PC-3 (cell line): ENCODE data around the gene PSMG3. TPM values are rescaled to one million over a fixed set of nuclear protein-coding genes. Genes with fewer than 3 reads are reported as not detected.

ENCODE experiments used
- ATAC-seq: fragments of 200-7000 bp; cut with Tn5 transposase; 2 replicates; pipeline ENCODE4 v1.9.1; 2020; ENCODE audit warnings: mild to moderate bottlenecking, moderate library complexity
- BruUV-seq: library from RNA; stranded (reverse); fragments of 400-500 nt; replicated peaks from 2 replicates; lab custom pipeline; 2021; lab: Mats Ljungman, UMichigan
- CTCF ChIA-PET: fragments of 300-600 bp; sonication (Branson Sonifier 250); formaldehyde crosslinking; loops from one replicate; lab custom pipeline; 2022; ENCODE audit warnings: antibody characterized with exemption; lab: Charles Lee
- POLR2A ChIA-PET: fragments of 300-600 bp; sonication (Branson Sonifier 250); formaldehyde crosslinking; loops from one replicate; lab custom pipeline; 2022; ENCODE audit warnings: antibody characterized with exemption; ENCODE audit not compliant: unreplicated experiment; lab: Charles Lee
- DNase-seq: peaks from one replicate; pipeline ENCODE4 v3.0.0-alpha.2; 2015
- H2AFZ ChIP-seq: fragments of 300-600 bp; sonication (generic); 2 replicates; pipeline ENCODE4 v1.6.0; 2016; ENCODE audit warnings: antibody characterized with exemption, low read length
- H3F3A ChIP-seq: fragments of 300-600 bp; sonication (generic); one replicate; pipeline ENCODE4 v1.6.0; 2017; ENCODE audit warnings: antibody characterized with exemption, low read length, control low read depth, mild to moderate bottlenecking; ENCODE audit not compliant: unreplicated experiment
- H3K27ac ChIP-seq: fragments of 300-600 bp; sonication (generic); 2 replicates; pipeline ENCODE4 v1.5.1; 2016; ENCODE audit warnings: mild to moderate bottlenecking, low read length
- H3K27me3 ChIP-seq: fragments of 300-600 bp; sonication (generic); 2 replicates; pipeline ENCODE4 v1.6.1; 2016; ENCODE audit warnings: low read length, mixed read lengths
- H3K36me3 ChIP-seq: fragments of 300-600 bp; sonication (generic); 2 replicates; pipeline ENCODE4 v1.6.1; 2016; ENCODE audit warnings: low read depth, mixed run types, low read length, mixed read lengths
- H3K4me1 ChIP-seq: fragments of 300-600 bp; sonication (generic); 2 replicates; pipeline ENCODE4 v1.5.1; 2016; ENCODE audit warnings: low read length; ENCODE audit not compliant: insufficient read depth
- H3K4me2 ChIP-seq: fragments of 300-600 bp; sonication (generic); 2 replicates; pipeline ENCODE4 v1.6.0; 2016; ENCODE audit warnings: low read length
- H3K4me3 ChIP-seq: fragments of 300-600 bp; sonication (generic); 2 replicates; pipeline ENCODE4 v1.5.1; 2016; ENCODE audit warnings: mild to moderate bottlenecking, low read length, mixed read lengths
- H3K79me2 ChIP-seq: fragments of 300-600 bp; sonication (generic); 2 replicates; pipeline ENCODE4 v1.6.1; 2017; ENCODE audit warnings: low read length, mixed read lengths
- H3K9ac ChIP-seq: fragments of 300-600 bp; sonication (generic); 2 replicates; pipeline ENCODE4 v1.6.0; 2016; ENCODE audit warnings: mild to moderate bottlenecking, low read length
- H3K9me2 ChIP-seq: fragments of 300-600 bp; sonication (generic); replicated peaks from 2 replicates; pipeline ENCODE4 v1.6.1; 2016; ENCODE audit warnings: mixed run types, low read length, mixed read lengths
- H3K9me3 ChIP-seq: fragments of 300-600 bp; sonication (generic); 2 replicates; pipeline ENCODE4 v1.6.1; 2016; ENCODE audit warnings: low read length, mixed read lengths
- H4K20me1 ChIP-seq: fragments of 300-600 bp; sonication (generic); 2 replicates; pipeline ENCODE4 v1.6.1; 2016; ENCODE audit warnings: low read length, mixed read lengths
- EZH2 ChIP-seq: fragments of 300-600 bp; sonication (generic); IDR thresholded peaks from one replicate; pipeline ENCODE4 v1.6.1; 2017; ENCODE audit warnings: antibody characterized with exemption, mild to moderate bottlenecking, low read length; ENCODE audit not compliant: unreplicated experiment
- EZH2phosphoT487 ChIP-seq: fragments of 300-600 bp; sonication (generic); IDR thresholded peaks from 2 replicates; pipeline ENCODE4 v1.6.1; 2018; ENCODE audit warnings: mild to moderate bottlenecking, antibody characterized with exemption, low read length, borderline replicate concordance
- intact Hi-C: fragments of 100-400 bp; cut with micrococcal nuclease; formaldehyde crosslinking; loops from 2 replicates; pipeline ENCODE4 v1.9.0; 2023
- total RNA-seq: library from RNA; depleted of rRNA; stranded (reverse); fragments of >200 nt; gene quantifications from 2 replicates; pipeline ENCODE4 v1.2.3, GENCODE V29; 2014
- TF ChIP-seq, protein P1 (sequence below): fragments of 300-600 bp; sonication (generic); conservative IDR thresholded peaks from 2 replicates; pipeline ENCODE4 v1.5.1; 2017; ENCODE audit warnings: antibody characterized with exemption, low read depth, mild to moderate bottlenecking, low read length

Gene PSMG3
- total RNA-seq, 1 experiment from 2014 or later, result 133 TPM

DNA sequence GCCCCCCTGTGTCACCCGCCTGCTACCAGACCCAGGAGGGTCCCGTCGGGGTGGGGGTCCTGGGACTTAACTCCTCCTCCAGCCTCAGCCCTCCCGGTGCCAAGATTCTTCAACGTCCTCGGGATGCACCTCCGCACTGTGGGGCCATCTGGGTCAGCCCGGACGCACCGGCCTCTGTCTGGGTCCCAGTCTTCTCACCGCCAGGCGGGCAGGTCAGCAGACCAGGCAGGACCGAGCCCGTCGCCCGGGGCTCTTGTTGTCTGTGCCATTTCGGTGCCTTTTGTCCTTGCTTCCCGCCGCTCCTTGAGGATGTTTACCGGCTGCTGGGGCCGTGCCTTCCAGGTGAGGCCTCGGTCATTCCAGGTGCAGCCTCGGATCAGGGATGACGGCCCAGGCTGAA, 32.1 kb upstream of the PSMG3 start:
- no peak overlapping the region for H3K9ac ChIP-seq
- H3K27me3 ChIP-seq, result peaks cover 35% of the 10 kb centered on the region
- no peaks in the 10 kb centered on the region for H3K9me3 ChIP-seq
- no peak overlapping the region for H2AFZ ChIP-seq
- no peaks in the 10 kb centered on the region for H3F3A ChIP-seq
- ATAC-seq (no peak), DNase-seq (no peak)
- H3K36me3 ChIP-seq, result no peaks in the 10 kb centered on the region
- no peaks in the 10 kb centered on the region for H3K9me2 ChIP-seq
- H3K4me3 ChIP-seq, result no peak overlapping the region
- BruUV-seq, result no TSS peak
- no peaks in the 10 kb centered on the region for H3K4me1 ChIP-seq
- H3K27ac ChIP-seq, result no peak overlapping the region
- H4K20me1 ChIP-seq, result no peaks in the 10 kb centered on the region
- TF ChIP-seq, protein P1, sequence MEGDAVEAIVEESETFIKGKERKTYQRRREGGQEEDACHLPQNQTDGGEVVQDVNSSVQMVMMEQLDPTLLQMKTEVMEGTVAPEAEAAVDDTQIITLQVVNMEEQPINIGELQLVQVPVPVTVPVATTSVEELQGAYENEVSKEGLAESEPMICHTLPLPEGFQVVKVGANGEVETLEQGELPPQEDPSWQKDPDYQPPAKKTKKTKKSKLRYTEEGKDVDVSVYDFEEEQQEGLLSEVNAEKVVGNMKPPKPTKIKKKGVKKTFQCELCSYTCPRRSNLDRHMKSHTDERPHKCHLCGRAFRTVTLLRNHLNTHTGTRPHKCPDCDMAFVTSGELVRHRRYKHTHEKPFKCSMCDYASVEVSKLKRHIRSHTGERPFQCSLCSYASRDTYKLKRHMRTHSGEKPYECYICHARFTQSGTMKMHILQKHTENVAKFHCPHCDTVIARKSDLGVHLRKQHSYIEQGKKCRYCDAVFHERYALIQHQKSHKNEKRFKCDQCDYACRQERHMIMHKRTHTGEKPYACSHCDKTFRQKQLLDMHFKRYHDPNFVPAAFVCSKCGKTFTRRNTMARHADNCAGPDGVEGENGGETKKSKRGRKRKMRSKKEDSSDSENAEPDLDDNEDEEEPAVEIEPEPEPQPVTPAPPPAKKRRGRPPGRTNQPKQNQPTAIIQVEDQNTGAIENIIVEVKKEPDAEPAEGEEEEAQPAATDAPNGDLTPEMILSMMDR, result no peak
- TF ChIP-seq EZH2phosphoT487 (no peak), EZH2 (no peak)
- ChIA-PET POLR2A (no interaction called here), CTCF (interaction anchor here (0.6 kb wide), 1 partner anchor 177 kb away, joined by 3 read pairs; no protein-coding TSS in a partner anchor)
- no peaks in the 10 kb centered on the region for H3K79me2 ChIP-seq
- H3K4me2 ChIP-seq, result no peak overlapping the region
- intact Hi-C loops, result no loop called here

DNA sequence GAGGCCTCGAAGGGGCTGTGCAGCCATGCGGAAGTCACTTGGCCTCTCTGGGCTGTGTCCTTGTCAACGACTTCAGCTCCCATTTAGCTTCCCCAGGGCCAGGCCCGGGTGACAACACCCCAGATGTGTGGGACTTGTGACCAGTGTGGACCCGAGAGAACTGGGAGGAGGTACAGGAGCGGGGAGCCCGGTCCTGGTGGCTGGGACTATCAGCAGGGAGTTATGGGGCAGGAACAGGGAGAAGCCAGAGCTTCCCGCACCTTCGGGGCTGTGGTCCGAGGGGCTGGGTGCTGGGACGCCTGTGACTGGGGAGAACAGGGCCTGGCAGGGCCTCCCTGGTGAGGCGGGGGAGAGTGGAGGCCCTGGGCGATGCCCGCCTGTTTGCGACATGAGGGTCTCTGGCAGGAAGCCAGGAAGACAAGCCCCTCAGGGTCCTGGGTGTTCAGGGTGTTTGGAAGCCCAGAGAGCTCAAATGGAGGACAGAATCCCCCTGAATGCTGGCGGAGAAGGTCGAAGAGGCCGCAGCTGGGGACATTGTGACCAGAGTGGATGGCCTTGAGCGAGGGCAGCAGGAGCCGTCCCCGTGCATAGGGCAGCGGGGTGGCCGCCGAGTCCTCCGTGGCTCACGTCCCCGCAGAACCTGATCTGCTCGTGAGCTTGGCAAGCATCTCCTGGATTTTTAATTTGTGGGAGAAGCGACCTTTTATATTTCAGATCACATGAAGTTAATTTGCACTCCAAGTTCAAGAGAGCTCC, 30.0 kb upstream of the PSMG3 start:
- no peaks in the 10 kb centered on the region for H3K79me2 ChIP-seq
- ATAC-seq (no peak), DNase-seq (no peak)
- H3K4me3 ChIP-seq, result no peak overlapping the region
- H3K27me3 ChIP-seq, result peaks cover 45% of the 10 kb centered on the region
- no peak overlapping the region for H2AFZ ChIP-seq
- no peaks in the 10 kb centered on the region for H3K4me1 ChIP-seq
- no peaks in the 10 kb centered on the region for H3K9me3 ChIP-seq
- H3K9ac ChIP-seq, result no peak overlapping the region
- no peaks in the 10 kb centered on the region for H3K36me3 ChIP-seq
- POLR2A ChIA-PET, result no interaction called here
- no peaks in the 10 kb centered on the region for H3F3A ChIP-seq
- CTCF ChIA-PET, result no interaction called here
- intact Hi-C loops, result no loop called here
- H3K4me2 ChIP-seq, result no peak overlapping the region
- no peaks in the 10 kb centered on the region for H3K9me2 ChIP-seq
- no peaks in the 10 kb centered on the region for H4K20me1 ChIP-seq
- TF ChIP-seq EZH2phosphoT487, result no peak
- no peak for TF ChIP-seq EZH2
- TF ChIP-seq, protein P1, result no peak
- H3K27ac ChIP-seq, result no peak overlapping the region
- no TSS peak for BruUV-seq

DNA sequence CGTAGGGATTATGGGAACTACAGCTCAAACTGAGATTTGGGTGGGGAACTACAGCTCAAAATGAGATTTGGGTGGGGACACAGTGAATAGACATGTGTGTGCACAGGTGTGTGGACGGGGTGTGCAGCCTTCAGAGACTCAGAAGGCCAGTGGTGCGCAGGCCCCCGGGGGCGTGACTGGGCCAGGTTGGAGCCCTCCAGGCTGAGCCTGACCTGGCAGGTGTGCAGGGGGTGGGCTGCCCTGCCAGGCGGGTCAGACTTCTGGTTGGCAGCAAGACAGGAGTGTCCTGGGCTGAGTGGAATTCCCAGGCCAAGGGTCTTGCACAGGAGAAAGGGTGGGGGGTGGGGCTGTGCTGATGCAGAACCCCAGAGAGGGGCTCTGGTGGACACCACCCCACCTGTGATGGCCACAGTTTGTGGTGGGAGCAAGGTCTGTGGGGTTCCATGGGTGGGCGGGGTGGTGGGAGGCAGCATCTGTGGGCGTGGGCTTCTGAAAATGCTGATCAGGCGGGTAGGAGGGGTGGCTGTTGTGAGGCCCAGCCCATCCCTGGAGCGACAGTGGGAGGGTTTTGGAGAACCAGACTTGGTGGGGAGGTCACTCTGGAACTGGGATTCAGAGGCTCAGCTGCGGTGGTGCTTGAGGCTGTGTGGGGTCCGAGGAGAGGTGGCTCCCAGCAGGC, 29.3 kb upstream of the PSMG3 start:
- POLR2A ChIA-PET, result no interaction called here
- ATAC-seq (no peak), DNase-seq (no peak)
- CTCF ChIA-PET, result no interaction called here
- Histone ChIP-seq H3K4me1 (no peaks in the 10 kb centered on the region), H4K20me1 (no peaks in the 10 kb centered on the region), H3K9me3 (no peaks in the 10 kb centered on the region), H3K36me3 (no peaks in the 10 kb centered on the region), H3K9ac (no peak overlapping the region), H3K9me2 (no peaks in the 10 kb centered on the region), H3K4me2 (no peak overlapping the region), H3K27ac (no peak overlapping the region), H3K4me3 (no peak overlapping the region), H3K79me2 (no peaks in the 10 kb centered on the region), H2AFZ (no peak overlapping the region), H3F3A (no peaks in the 10 kb centered on the region), H3K27me3 (peaks cover 40% of the 10 kb centered on the region)
- no TSS peak for BruUV-seq
- intact Hi-C loops, result no loop called here
- no peak for TF ChIP-seq EZH2
- TF ChIP-seq, protein P1, result no peak
- TF ChIP-seq EZH2phosphoT487, result no peak
